Measurements from ENCODE around the gene SLC1A2. TPM values are rescaled to one million over a fixed set of nuclear protein-coding genes. Genes with fewer than 3 reads are reported as not detected.

The SLC1A2 gene
- total RNA-seq, 1 experiment from 2014 or later, result 0.50 TPM

GRCh38 chr11:35391922-35392688, 27.3 kb downstream of the SLC1A2 start:
- no CpG with 5 or more reads among the region's 13 CpGs for WGBS (ENCODE audit: extremely low coverage, insufficient read length, low lambda C conversion rate)
- peak; percentile 87 for DNase-seq
- Histone ChIP-seq H3K4ac (ENCODE audit: low read depth, low read length) (no peak overlapping the region), H3K23ac (ENCODE audit: insufficient read length, low read depth, low read length) (no peak overlapping the region), H3K27me3 (ENCODE audit: insufficient read depth, low read length) (no peaks in the 10 kb centered on the region), H4K5ac (ENCODE audit: insufficient read length, low read depth, low read length) (no peak overlapping the region), H3K4me2 (ENCODE audit: insufficient read depth, insufficient read length, low read length) (no peak overlapping the region), H3K9me3 (ENCODE audit: control insufficient read depth, low read depth, low read length) (no peaks in the 10 kb centered on the region), H2BK12ac (ENCODE audit: insufficient read length, low read depth, low read length) (no peak overlapping the region), H3K18ac (ENCODE audit: insufficient read length, low read depth, low read length) (no peak overlapping the region), H3T11ph (ENCODE audit: low read length) (no peak overlapping the region), H2BK15ac (ENCODE audit: low read depth, low read length) (no peak overlapping the region), H3K4me1 (ENCODE audit: insufficient read depth, low read length) (no peaks in the 10 kb centered on the region), H4K20me1 (ENCODE audit: control insufficient read depth, insufficient read depth, insufficient read length) (no peaks in the 10 kb centered on the region), H2BK5ac (ENCODE audit: insufficient read length, low read length) (no peak overlapping the region), H4K8ac (replicated peaks; ENCODE audit: insufficient read length, low read depth, low read length) (no peak overlapping the region), H3K9ac (ENCODE audit: extremely low read depth, insufficient read length, low read length) (no peak overlapping the region), H4K91ac (ENCODE audit: insufficient read length, low read depth, low read length) (no peak overlapping the region), H2AFZ (ENCODE audit: low read length) (peak overlapping the region; percentile 78), H3K79me2 (ENCODE audit: insufficient read depth, low read length) (no peaks in the 10 kb centered on the region), H2AK5ac (ENCODE audit: insufficient read length, low read length) (no peak overlapping the region), H3K14ac (ENCODE audit: insufficient read depth, low read length) (no peak overlapping the region), H3K27ac (ENCODE audit: insufficient read length, low read depth, low read length) (no peak overlapping the region), H2BK20ac (ENCODE audit: low read depth, low read length, poor library complexity, severe bottlenecking) (no peak overlapping the region), H3K23me2 (ENCODE audit: insufficient read length, low read depth, low read length, poor library complexity, severe bottlenecking) (no peaks in the 10 kb centered on the region), H3K56ac (ENCODE audit: insufficient read length, low read depth, low read length) (no peak overlapping the region), H3K79me1 (ENCODE audit: insufficient read depth, low read depth, low read length, poor library complexity, severe bottlenecking) (no peaks in the 10 kb centered on the region), H2BK120ac (ENCODE audit: low read depth, low read length, poor library complexity, severe bottlenecking) (no peak overlapping the region)
- no peaks in the 10 kb centered on the region for H3K9me3 Mint-ChIP-seq
- H3K27me3 Mint-ChIP-seq (ENCODE audit: low read depth), result peaks cover 16% of the 10 kb centered on the region
- peaks cover 0 to 5% of the 10 kb centered on the region in 2 experiments; a peak in 2 of 4 replicates for H3K4me1 Mint-ChIP-seq
- H3K4me3 Mint-ChIP-seq, result no peak overlapping the region
- TF ChIP-seq CTCF (conservative IDR thresholded peaks at IDR 0.05), result peak; percentile 96
- no peaks in the 10 kb centered on the region for H3K36me3 Mint-ChIP-seq (ENCODE audit: insufficient read depth in 1 of 3, low read depth in 3 of 3)
- no peak overlapping the region for H3K27ac Mint-ChIP-seq

Data from H9 (cell line).